ENCODE data around the gene ZBED1. TPM values are rescaled to one million over a fixed set of nuclear protein-coding genes. Genes with fewer than 3 reads are reported as not detected.

The ZBED1 gene
- total and polyA plus RNA-seq, 4 experiments from 2014 or later: 18.1 to 34.1 (median 29.6) TPM

DNA sequence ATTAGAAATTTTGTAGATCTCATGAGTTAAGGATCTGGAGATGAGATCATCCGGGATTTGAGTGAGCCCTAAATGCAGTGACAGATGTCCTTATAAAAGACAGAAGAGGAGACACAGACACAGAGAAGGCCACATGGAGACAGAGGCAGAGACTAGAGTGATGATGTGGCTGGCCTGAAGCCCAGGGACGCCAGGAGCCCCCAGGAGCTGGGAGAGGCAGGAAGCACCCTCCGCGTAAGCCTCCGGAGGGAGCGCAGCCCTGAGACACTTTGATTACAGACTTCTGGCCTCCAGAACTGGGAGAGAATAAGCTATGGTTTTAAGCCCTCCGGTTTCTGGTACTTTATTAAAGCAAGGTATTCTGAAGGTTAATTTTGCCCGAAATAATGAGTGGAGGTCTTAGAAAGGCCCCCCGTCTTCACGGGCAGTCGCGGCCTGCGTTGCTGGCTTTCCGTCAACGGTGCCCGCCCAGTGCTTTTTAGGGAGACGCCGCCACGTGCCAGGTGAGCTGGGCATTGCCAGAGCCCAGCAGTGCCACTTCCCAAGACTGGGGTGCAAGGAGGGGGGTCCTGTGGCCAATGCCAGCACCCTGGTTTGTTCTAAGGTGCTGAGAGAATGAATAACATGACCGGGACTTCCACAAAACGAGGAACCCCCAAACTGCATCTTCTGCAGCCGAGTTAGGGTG lies 8.1 kb downstream of the ZBED1 start:
- Mint-ChIP-seq H3K4me1 (peaks cover 2 to 9% (median 4%) of the 10 kb centered on the region in 4 donors), H3K27ac (peak overlapping the region in 1 of 7 donors; percentile 57), H3K9me3 (no peaks in the 10 kb centered on the region), H3K36me3 (peaks cover 23 to 36% of the 10 kb centered on the region in 2 donors), H3K4me3 (no peak overlapping the region), H3K27me3 (no peaks in the 10 kb centered on the region)
- H3K27me3 ChIP-seq (ENCODE audit: insufficient read depth, low read length): no peaks in the 10 kb centered on the region
- no peak overlapping the region for H3K4me3 ChIP-seq (ENCODE audit: low read length in 2 of 2)
- peaks cover 5% of the 10 kb centered on the region for H3K4me1 ChIP-seq (ENCODE audit: insufficient read depth, low read length)
- H3K9me3 ChIP-seq (ENCODE audit: control insufficient read depth in 1 of 2, low read length in 2 of 2): no peaks in the 10 kb centered on the region
- POLR2A ChIA-PET (ENCODE audit: partially characterized antibody): no interaction called here
- H3K36me3 ChIP-seq (ENCODE audit: insufficient read depth, low read length): peaks cover 14% of the 10 kb centered on the region
- no peak overlapping the region for H3K27ac ChIP-seq (ENCODE audit: low read depth, low read length)
- CTCF ChIA-PET (ENCODE audit: partially characterized antibody): no interaction called here
- DNase-seq: no peak
- intact Hi-C loops (cut with micrococcal nuclease): no loop called here

DNA sequence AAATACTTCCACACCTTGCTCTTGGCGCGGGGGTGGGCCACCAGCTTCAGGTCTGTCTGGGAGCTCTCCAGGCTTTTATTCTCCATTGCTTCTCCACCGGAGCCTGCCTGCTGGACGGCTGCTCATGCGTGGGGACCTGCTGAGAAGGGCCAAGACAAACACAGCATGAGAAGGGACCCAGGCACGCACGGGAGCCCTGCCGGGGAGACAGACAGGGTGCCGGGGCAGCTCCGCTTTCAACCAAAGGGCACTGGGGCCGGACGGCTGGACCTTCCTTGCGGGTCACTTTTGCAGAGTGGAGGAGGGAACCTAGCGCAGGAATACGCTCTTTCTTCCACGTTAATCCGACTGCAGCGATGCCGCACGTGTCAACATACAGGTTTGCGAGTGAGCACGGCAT lies 10.1 kb downstream of the ZBED1 start:
- Mint-ChIP-seq H3K9me3 (no peaks in the 10 kb centered on the region), H3K27ac (no peak overlapping the region), H3K4me3 (peak overlapping the region in 1 of 8 donors; percentile 20), H3K4me1 (peaks cover 0 to 4% (median 2%) of the 10 kb centered on the region in 4 donors), H3K36me3 (peaks cover 35 to 45% of the 10 kb centered on the region in 2 donors), H3K27me3 (no peaks in the 10 kb centered on the region)
- ChIA-PET CTCF (ENCODE audit: partially characterized antibody) (no interaction called here), POLR2A (ENCODE audit: partially characterized antibody) (no interaction called here)
- no peak overlapping the region for H3K27ac ChIP-seq (ENCODE audit: low read depth, low read length)
- H3K9me3 ChIP-seq (ENCODE audit: control insufficient read depth in 1 of 2, low read length in 2 of 2): no peaks in the 10 kb centered on the region
- H3K4me1 ChIP-seq (ENCODE audit: insufficient read depth, low read length): no peaks in the 10 kb centered on the region
- H3K36me3 ChIP-seq (ENCODE audit: insufficient read depth, low read length): peaks cover 14% of the 10 kb centered on the region
- no peak overlapping the region for H3K4me3 ChIP-seq (ENCODE audit: low read length in 2 of 2)
- no peaks in the 10 kb centered on the region for H3K27me3 ChIP-seq (ENCODE audit: insufficient read depth, low read length)
- DNase-seq: no peak
- intact Hi-C loops (cut with micrococcal nuclease): no loop called here

GRCh38 chrX:2489446-2490445 lies 11.0 kb downstream of the ZBED1 start:
- H3K4me3 Mint-ChIP-seq: no peak overlapping the region
- Histone ChIP-seq H3K9me3 (ENCODE audit: control insufficient read depth in 1 of 2, low read length in 2 of 2) (no peaks in the 10 kb centered on the region), H3K27ac (ENCODE audit: low read depth, low read length) (no peak overlapping the region), H3K4me3 (ENCODE audit: low read length in 2 of 2) (no peak overlapping the region), H3K36me3 (ENCODE audit: insufficient read depth, low read length) (peaks cover 14% of the 10 kb centered on the region), H3K27me3 (ENCODE audit: insufficient read depth, low read length) (no peaks in the 10 kb centered on the region), H3K4me1 (ENCODE audit: insufficient read depth, low read length) (no peaks in the 10 kb centered on the region)
- peaks cover 0 to 6% (median 1%) of the 10 kb centered on the region in 4 donors for H3K4me1 Mint-ChIP-seq
- no peak overlapping the region for H3K27ac Mint-ChIP-seq
- DNase-seq: no peak
- intact Hi-C loops (cut with micrococcal nuclease): no loop called here
- H3K9me3 Mint-ChIP-seq: no peaks in the 10 kb centered on the region
- peaks cover 35 to 43% of the 10 kb centered on the region in 2 donors for H3K36me3 Mint-ChIP-seq
- ChIA-PET POLR2A (ENCODE audit: partially characterized antibody) (no interaction called here), CTCF (ENCODE audit: partially characterized antibody) (no interaction called here)
- H3K27me3 Mint-ChIP-seq: no peaks in the 10 kb centered on the region

DNA sequence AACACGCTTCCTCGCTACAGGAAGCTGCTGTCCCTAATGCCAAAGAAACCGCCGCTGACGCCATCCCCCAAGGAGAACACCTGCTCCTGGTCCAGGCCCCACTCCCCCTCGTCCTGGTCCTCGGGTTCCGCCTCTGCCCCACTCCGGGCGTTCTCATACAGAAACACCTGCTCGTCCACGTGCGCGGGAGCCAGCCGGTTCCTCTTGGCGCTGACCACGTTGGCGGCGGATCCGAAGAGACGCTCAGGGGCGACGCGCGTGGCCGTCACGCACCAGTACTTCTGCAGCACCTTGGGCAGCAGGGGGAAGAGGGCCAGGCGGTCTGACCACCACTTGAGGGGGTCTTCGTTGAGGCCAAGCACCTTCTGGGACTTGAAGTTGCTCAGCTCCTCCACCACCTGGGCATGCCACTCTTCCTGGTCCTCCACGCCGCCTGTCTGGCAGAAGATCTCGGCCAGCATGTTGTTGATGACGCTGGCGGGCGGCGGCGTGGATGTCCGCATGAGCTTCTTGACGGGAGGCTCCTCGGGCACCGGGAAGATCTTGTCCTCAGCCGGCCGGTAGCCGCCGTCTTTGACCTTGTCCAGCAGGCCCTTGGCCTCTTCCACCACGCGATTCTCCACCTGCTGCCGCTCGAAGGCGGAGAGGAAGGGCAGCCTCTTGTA lies 12.0 kb downstream of the ZBED1 start:
- Histone ChIP-seq H3K36me3 (ENCODE audit: insufficient read depth, low read length) (peaks cover 14% of the 10 kb centered on the region), H3K27me3 (ENCODE audit: insufficient read depth, low read length) (no peaks in the 10 kb centered on the region), H3K9me3 (ENCODE audit: control insufficient read depth in 1 of 2, low read length in 2 of 2) (no peaks in the 10 kb centered on the region), H3K4me1 (ENCODE audit: insufficient read depth, low read length) (no peaks in the 10 kb centered on the region), H3K4me3 (ENCODE audit: low read length in 2 of 2) (no peak overlapping the region), H3K27ac (ENCODE audit: low read depth, low read length) (no peak overlapping the region)
- no peak for DNase-seq
- Mint-ChIP-seq H3K36me3 (peaks cover 40 to 43% of the 10 kb centered on the region in 2 donors), H3K4me1 (peaks cover 0 to 6% (median 1%) of the 10 kb centered on the region in 4 donors), H3K4me3 (no peak overlapping the region), H3K27ac (no peak overlapping the region), H3K27me3 (no peaks in the 10 kb centered on the region), H3K9me3 (no peaks in the 10 kb centered on the region)
- CTCF ChIA-PET (ENCODE audit: partially characterized antibody): no interaction called here
- POLR2A ChIA-PET (ENCODE audit: partially characterized antibody): no interaction called here
- intact Hi-C loops (cut with micrococcal nuclease): no loop called here

DNA sequence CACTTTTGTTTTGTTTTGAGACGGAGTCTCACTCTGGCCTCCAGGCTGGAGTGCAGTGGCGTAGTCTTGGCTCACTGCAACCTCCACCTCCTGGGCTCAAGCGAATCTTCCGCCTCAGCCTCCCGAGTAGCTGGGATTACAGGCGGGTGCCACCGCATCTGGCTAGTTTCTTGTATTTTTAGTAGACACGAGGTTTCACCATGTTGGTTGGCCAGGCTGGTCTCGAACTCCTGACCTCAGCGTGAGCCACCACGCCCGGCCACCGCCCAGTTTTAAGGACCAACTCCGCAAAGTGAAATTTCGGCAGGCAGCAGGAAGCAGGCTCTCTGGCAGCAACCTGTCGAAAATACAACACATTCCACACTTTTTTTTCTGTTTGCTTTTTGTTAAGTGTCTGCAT lies 13.4 kb downstream of the ZBED1 start:
- intact Hi-C loops (cut with micrococcal nuclease): no loop called here
- H3K9me3 ChIP-seq (ENCODE audit: control insufficient read depth in 1 of 2, low read length in 2 of 2): no peaks in the 10 kb centered on the region
- Mint-ChIP-seq H3K27me3 (no peaks in the 10 kb centered on the region), H3K36me3 (peaks cover 43 to 44% of the 10 kb centered on the region in 2 donors), H3K27ac (no peak overlapping the region), H3K4me1 (peaks cover 0 to 8% (median 2%) of the 10 kb centered on the region in 4 donors), H3K4me3 (no peak overlapping the region), H3K9me3 (no peaks in the 10 kb centered on the region)
- no peaks in the 10 kb centered on the region for H3K4me1 ChIP-seq (ENCODE audit: insufficient read depth, low read length)
- no peak for DNase-seq
- no peak overlapping the region for H3K27ac ChIP-seq (ENCODE audit: low read depth, low read length)
- no peaks in the 10 kb centered on the region for H3K27me3 ChIP-seq (ENCODE audit: insufficient read depth, low read length)
- peaks cover 14% of the 10 kb centered on the region for H3K36me3 ChIP-seq (ENCODE audit: insufficient read depth, low read length)
- ChIA-PET POLR2A (ENCODE audit: partially characterized antibody) (no interaction called here), CTCF (ENCODE audit: partially characterized antibody) (no interaction called here)
- H3K4me3 ChIP-seq (ENCODE audit: low read length in 2 of 2): no peak overlapping the region

DNA sequence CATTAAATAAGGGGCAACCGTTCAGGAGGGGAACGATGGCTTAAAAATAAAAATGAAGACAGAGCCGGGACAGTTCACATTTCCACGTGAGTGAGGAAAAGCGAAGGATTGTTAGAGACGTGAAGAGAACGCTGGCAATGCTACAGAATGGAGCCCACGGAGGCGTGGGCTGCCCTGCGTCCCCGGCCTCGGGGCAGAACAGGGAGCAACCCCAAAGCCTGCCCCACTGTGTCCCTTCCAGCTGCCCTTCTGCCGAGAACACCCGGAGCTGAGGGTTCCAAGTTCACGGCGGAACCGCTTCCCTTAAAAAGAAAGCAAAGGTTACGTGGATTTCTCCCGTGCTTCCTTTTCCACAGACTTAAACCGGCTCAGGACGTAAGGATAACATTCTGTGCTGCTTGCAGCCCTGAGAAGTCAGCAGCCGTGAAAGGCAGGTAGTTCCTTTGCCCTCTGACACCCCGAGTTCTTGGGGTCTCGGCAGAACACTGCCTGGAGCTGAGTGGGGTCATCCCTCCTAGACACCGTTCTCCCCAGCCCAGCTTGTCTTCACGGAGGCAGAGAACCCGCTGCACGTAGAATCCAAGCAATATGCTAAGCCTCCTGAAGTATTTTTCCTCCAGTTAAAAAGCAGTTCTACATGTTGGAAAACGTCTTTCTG lies 14.2 kb downstream of the ZBED1 start:
- Mint-ChIP-seq H3K36me3 (peaks cover 39 to 44% of the 10 kb centered on the region in 2 donors), H3K4me1 (peaks cover 0 to 8% (median 2%) of the 10 kb centered on the region in 4 donors), H3K4me3 (no peak overlapping the region), H3K27me3 (no peaks in the 10 kb centered on the region), H3K27ac (peak overlapping the region in 1 of 7 donors; percentile 33), H3K9me3 (no peaks in the 10 kb centered on the region)
- H3K9me3 ChIP-seq (ENCODE audit: control insufficient read depth in 1 of 2, low read length in 2 of 2): no peaks in the 10 kb centered on the region
- no peaks in the 10 kb centered on the region for H3K4me1 ChIP-seq (ENCODE audit: insufficient read depth, low read length)
- no peak for DNase-seq
- ChIA-PET CTCF (ENCODE audit: partially characterized antibody) (no interaction called here), POLR2A (ENCODE audit: partially characterized antibody) (no interaction called here)
- intact Hi-C loops (cut with micrococcal nuclease): no loop called here
- no peak overlapping the region for H3K27ac ChIP-seq (ENCODE audit: low read depth, low read length)
- H3K36me3 ChIP-seq (ENCODE audit: insufficient read depth, low read length): peaks cover 14% of the 10 kb centered on the region
- H3K4me3 ChIP-seq (ENCODE audit: low read length in 2 of 2): no peak overlapping the region
- no peaks in the 10 kb centered on the region for H3K27me3 ChIP-seq (ENCODE audit: insufficient read depth, low read length)
